Caco-2 (cell line): ENCODE measurements around the gene CERKL. TPM values are rescaled to one million over a fixed set of nuclear protein-coding genes. Genes with fewer than 3 reads are reported as not detected.

Experiments
- BruUV-seq: library from RNA; stranded (reverse); fragments of 400-500 nt; replicated peaks from 2 replicates; lab custom pipeline; 2021; lab: Mats Ljungman, UMichigan
- CTCF ChIA-PET: fragments of 300-600 bp; sonication (Branson Sonifier 250); formaldehyde crosslinking; loops from one replicate; lab custom pipeline; 2022; ENCODE audit warnings: antibody characterized with exemption; lab: Charles Lee
- POLR2A ChIA-PET: fragments of 300-600 bp; sonication (Branson Sonifier 250); formaldehyde crosslinking; loops from one replicate; lab custom pipeline; 2022; ENCODE audit warnings: antibody characterized with exemption; lab: Charles Lee
- DNase-seq, 2 experiments: peaks; one replicate each; pipeline versions ENCODE4 v3.0.0 to v3.0.0-alpha.2; 2020 to 2022
- H3K27me3 ChIP-seq: replicated peaks from 2 replicates; pipeline ENCODE4 v1.6.0; 2011; ENCODE audit warnings: low read length; ENCODE audit not compliant: control insufficient read depth, insufficient read depth
- H3K36me3 ChIP-seq: 2 replicates; pipeline ENCODE4 v1.5.1; 2011; ENCODE audit warnings: low read length; ENCODE audit not compliant: control insufficient read depth, insufficient read depth
- H3K4me1 ChIP-seq: fragments of 250-450 bp; sonication (Bioruptor Pico); 2 replicates; pipeline ENCODE4 v1.5.1; 2020; ENCODE audit warnings: mild to moderate bottlenecking
- H3K4me3 ChIP-seq: 2 replicates; pipeline ENCODE4 v1.5.1; 2011; ENCODE audit warnings: low read depth, mild to moderate bottlenecking, control low read depth, low read length
- H3K9me3 ChIP-seq: fragments of 250-450 bp; sonication (Bioruptor Pico); 2 replicates; pipeline ENCODE4 v1.5.1; 2020; ENCODE audit warnings: mild to moderate bottlenecking, moderate library complexity
- H3K27ac Mint-ChIP-seq: one replicate; pipeline ENCODE4 v1.8.0; 2022; ENCODE audit warnings: mixed read lengths; ENCODE audit not compliant: unreplicated experiment
- H3K27me3 Mint-ChIP-seq: one replicate; pipeline ENCODE4 v1.8.0; 2022; ENCODE audit warnings: mixed read lengths; ENCODE audit not compliant: insufficient read depth, unreplicated experiment
- H3K36me3 Mint-ChIP-seq: one replicate; pipeline ENCODE4 v1.8.0; 2022; ENCODE audit warnings: mild to moderate bottlenecking, mixed read lengths; ENCODE audit not compliant: insufficient read depth, unreplicated experiment
- H3K4me1 Mint-ChIP-seq: one replicate; pipeline ENCODE4 v1.8.0; 2022; ENCODE audit warnings: low read depth, mixed read lengths; ENCODE audit not compliant: unreplicated experiment
- H3K4me3 Mint-ChIP-seq: one replicate; pipeline ENCODE4 v1.8.0; 2022; ENCODE audit warnings: mild to moderate bottlenecking, moderate library complexity, mixed read lengths; ENCODE audit not compliant: unreplicated experiment
- H3K9me3 Mint-ChIP-seq: one replicate; pipeline ENCODE4 v1.8.0; 2022; ENCODE audit warnings: mixed read lengths; ENCODE audit not compliant: unreplicated experiment
- intact Hi-C: fragments of 100-400 bp; cut with micrococcal nuclease; formaldehyde crosslinking; loops from one replicate; pipeline ENCODE4 v1.10.0; 2022; ENCODE audit not compliant: unreplicated experiment
- total RNA-seq: library from RNA; stranded (reverse); gene quantifications from 2 replicates; pipeline ENCODE4 v1.2.3, GENCODE V29; 2022
- TF ChIP-seq, protein P1 (sequence below), 2 experiments: fragments of 200-600 bp in 1 of 2; IDR thresholded peaks; 1 replicate in 1 of 2; 2 replicates in 1 of 2; pipeline versions ENCODE4 v1.5.1 to v1.8.0; 2011 to 2022; ENCODE audit warnings: antibody characterized with exemption in 1 of 2, control low read depth in 1 of 2, inconsistent platforms in 1 of 2, low read depth in 1 of 2, low read length in 1 of 2, mild to moderate bottlenecking in 1 of 2, moderate library complexity in 1 of 2; ENCODE audit not compliant: insufficient read depth in 1 of 2, severe bottlenecking in 1 of 2, unreplicated experiment in 1 of 2

Gene CERKL
- total RNA-seq, 1 experiment from 2014 or later: not detected

DNA sequence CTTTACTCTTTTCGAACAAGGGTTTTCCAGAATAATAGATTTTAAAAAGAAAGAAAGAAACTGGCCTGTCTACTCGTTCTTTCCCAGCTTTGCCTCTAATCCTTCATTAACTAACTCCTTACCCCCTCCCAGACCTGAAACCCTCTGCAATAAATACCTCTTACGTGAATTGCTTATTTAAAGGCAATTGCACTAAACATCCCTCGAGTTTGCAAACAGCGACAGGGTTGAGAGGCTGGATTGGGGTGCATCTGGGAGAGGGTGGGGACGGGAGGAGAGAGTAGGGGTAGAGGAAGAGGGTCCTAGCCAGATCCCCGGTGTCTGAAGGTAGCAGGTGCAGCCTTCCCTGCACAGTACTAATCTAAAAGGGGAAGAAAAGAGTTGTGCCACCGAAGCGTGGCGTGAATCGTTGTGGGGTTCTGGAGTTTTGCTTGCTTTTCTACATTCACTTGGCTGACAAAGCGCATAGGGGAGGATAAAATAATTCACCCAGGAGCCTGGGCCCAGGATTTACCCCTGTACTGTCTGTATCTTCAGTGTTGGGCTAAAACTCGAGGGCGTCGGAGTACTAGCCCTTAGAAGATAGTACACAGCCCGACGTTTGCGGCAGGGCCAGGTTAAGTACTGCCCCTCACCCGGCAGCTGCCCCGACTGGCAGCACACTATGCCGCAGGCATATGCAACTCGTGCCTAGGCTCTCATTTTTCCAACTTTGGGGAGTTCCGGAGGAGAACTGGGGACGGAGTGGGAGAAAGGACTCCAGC, 25.3 kb upstream of the CERKL start:
- CTCF ChIA-PET: no interaction called here
- no peak overlapping the region for H3K4me3 ChIP-seq

DNA sequence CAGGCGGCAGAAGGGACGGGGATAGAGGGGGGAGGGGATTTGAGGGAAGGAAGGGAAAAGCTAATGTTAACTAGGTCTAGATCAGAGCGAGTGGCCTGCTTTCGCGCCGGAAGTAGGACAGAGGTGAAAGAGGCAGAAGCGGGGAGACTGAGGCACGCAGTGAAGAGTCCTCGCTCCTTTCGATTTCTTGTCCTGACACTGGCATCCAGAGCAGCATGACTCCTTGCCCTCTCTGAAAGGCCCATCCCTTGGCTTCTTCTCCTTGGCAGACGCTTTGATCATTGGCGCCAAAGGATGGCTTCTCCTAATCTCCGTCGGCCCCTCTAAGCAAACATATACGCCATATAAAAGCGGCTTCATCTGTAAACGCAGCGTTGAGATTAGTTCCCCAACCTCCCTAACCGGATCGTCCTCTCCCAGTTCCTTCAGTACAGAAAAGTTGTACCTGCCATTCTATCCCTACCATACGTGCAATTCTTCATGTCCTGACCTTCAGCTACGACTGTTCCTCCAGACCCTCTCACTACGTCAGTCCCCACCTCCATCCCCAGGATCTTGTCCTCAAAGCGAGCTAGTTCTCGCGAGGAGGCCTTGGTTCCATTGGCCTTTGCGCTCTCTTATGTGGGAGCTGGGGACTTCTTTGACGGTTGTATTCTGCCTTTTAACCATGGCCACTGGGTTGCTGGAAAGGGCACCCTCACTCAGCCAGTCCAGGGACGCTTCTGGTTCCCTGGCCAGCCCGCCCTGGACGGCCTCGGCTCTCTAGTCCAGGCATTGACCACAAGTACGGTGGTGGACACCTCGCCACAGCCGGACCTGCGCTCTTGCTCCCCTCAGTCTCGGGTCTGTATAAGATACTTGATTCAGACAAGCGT, 24.3 kb upstream of the CERKL start:
- intact Hi-C loops: no loop called here
- peaks cover 10% of the 10 kb centered on the region for H3K9me3 Mint-ChIP-seq
- DNase-seq: no peak
- no peaks in the 10 kb centered on the region for H3K36me3 Mint-ChIP-seq
- H3K4me1 Mint-ChIP-seq: no peaks in the 10 kb centered on the region
- no peak overlapping the region for H3K4me3 Mint-ChIP-seq
- no peak overlapping the region for H3K4me3 ChIP-seq
- H3K27me3 ChIP-seq: no peaks in the 10 kb centered on the region
- CTCF ChIA-PET: no interaction called here
- TF ChIP-seq, protein P1, sequence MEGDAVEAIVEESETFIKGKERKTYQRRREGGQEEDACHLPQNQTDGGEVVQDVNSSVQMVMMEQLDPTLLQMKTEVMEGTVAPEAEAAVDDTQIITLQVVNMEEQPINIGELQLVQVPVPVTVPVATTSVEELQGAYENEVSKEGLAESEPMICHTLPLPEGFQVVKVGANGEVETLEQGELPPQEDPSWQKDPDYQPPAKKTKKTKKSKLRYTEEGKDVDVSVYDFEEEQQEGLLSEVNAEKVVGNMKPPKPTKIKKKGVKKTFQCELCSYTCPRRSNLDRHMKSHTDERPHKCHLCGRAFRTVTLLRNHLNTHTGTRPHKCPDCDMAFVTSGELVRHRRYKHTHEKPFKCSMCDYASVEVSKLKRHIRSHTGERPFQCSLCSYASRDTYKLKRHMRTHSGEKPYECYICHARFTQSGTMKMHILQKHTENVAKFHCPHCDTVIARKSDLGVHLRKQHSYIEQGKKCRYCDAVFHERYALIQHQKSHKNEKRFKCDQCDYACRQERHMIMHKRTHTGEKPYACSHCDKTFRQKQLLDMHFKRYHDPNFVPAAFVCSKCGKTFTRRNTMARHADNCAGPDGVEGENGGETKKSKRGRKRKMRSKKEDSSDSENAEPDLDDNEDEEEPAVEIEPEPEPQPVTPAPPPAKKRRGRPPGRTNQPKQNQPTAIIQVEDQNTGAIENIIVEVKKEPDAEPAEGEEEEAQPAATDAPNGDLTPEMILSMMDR (IDR thresholded peaks at IDR 0.05; ENCODE audit: insufficient read depth in 1 of 2, low read depth in 1 of 2, low read length in 1 of 2, severe bottlenecking in 1 of 2, unreplicated experiment in 1 of 2): no peak
- H3K27me3 Mint-ChIP-seq: peaks cover 13% of the 10 kb centered on the region
- POLR2A ChIA-PET: no interaction called here
- no peaks in the 10 kb centered on the region for H3K36me3 ChIP-seq
- H3K27ac Mint-ChIP-seq: no peak overlapping the region
- H3K9me3 ChIP-seq: no peaks in the 10 kb centered on the region
- no TSS peak for BruUV-seq
- H3K4me1 ChIP-seq: no peaks in the 10 kb centered on the region

More for the DNA sequence above, 25.3 kb upstream of the CERKL start:
- H3K4me1 ChIP-seq: no peaks in the 10 kb centered on the region
- no peaks in the 10 kb centered on the region for H3K36me3 ChIP-seq
- Mint-ChIP-seq H3K27ac (no peak overlapping the region), H3K4me3 (no peak overlapping the region), H3K36me3 (no peaks in the 10 kb centered on the region), H3K4me1 (no peaks in the 10 kb centered on the region), H3K27me3 (peaks cover 13% of the 10 kb centered on the region), H3K9me3 (peaks cover 10% of the 10 kb centered on the region)
- no peaks in the 10 kb centered on the region; the same call in 1 of the 2 replicates for H3K27me3 ChIP-seq
- TF ChIP-seq, protein P1 (IDR thresholded peaks at IDR 0.05; ENCODE audit: insufficient read depth in 1 of 2, low read depth in 1 of 2, low read length in 1 of 2, severe bottlenecking in 1 of 2, unreplicated experiment in 1 of 2): no peak
- intact Hi-C loops: no loop called here
- DNase-seq: no peak
- POLR2A ChIA-PET: no interaction called here
- BruUV-seq: no TSS peak
- no peaks in the 10 kb centered on the region for H3K9me3 ChIP-seq

DNA sequence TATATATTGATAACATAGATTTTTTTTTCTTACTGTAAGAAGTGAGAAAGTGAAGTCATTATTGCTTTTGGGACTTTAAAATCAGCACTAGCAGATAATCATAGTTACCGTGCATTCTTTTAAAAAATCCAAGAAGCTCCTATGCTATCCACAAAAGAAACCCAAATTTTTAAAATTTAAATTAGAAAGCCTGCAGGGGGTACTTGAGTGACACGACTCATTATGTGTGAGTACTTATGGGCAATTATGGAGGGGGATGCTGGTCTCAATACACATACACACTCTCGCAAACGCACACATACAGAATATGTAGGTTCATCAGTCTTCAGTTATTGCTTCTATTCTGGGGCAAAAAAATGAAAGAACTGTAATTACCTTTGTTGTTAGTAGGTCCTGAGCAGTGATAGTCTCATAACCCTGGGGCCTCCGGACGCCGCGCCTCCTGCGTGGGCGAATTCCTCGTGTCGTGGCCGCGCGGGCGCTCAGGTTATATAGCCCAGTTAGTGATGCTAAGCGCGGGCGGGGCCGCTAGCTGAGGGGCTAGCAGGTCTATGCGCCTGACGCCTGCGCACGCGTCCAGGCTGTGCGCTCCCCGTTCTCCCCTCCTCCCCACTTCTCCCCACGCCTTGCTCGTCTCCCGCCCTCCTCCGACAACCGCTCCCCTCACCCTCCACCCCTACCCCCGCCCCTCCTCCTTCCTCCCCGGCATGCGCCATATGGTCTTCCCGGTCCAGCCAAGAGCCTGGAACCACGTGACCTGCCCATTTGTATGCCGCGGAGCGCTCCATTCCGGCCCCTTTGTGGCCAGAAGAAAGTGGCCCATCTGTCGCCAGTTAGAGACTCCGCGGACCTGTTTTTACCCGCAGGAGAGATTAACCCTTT, 23.4 kb upstream of the CERKL start, which contains the start of gene NEUROD1:
Gene NEUROD1 (minus strand): TSS at position 463 of the 882 bp plus-strand sequence. CDS start 1,657 bp downstream, outside the sequence.
- Histone ChIP-seq H3K36me3 (no peaks in the 10 kb centered on the region), H3K4me1 (no peaks in the 10 kb centered on the region), H3K9me3 (no peaks in the 10 kb centered on the region), H3K27me3 (no peaks in the 10 kb centered on the region), H3K4me3 (no peak within 1 kb of the TSS)
- Mint-ChIP-seq H3K4me1 (no peaks in the 10 kb centered on the region), H3K4me3 (no peak within 1 kb of the TSS), H3K36me3 (no peaks in the 10 kb centered on the region), H3K27me3 (peaks cover 13% of the 10 kb centered on the region), H3K9me3 (peaks cover 10% of the 10 kb centered on the region), H3K27ac (no peak within 1 kb of the TSS)
- intact Hi-C loops: no loop called here
- no peak for DNase-seq
- TF ChIP-seq, protein P1 (IDR thresholded peaks at IDR 0.05; ENCODE audit: insufficient read depth in 1 of 2, low read depth in 1 of 2, low read length in 1 of 2, severe bottlenecking in 1 of 2, unreplicated experiment in 1 of 2): no peak
- ChIA-PET CTCF (no interaction called here), POLR2A (no interaction called here)
- no TSS peak for BruUV-seq
